HepG2 (cell line): ENCODE data around the gene RAD51. TPM values are rescaled to one million over a fixed set of nuclear protein-coding genes. Genes with fewer than 3 reads are reported as not detected.

Experiments
- ATAC-seq: fragments of 200-7000 bp; cut with Tn5 transposase; 3 replicates; pipeline ENCODE4 v1.9.1; 2020; ENCODE audit warnings: mild to moderate bottlenecking, moderate library complexity
- BruUV-seq: library from RNA; stranded (reverse); fragments of 400-500 nt; replicated peaks from 2 replicates; lab custom pipeline; 2021; lab: Mats Ljungman, UMichigan
- CTCF ChIA-PET: fragments of 300-600 bp; formaldehyde crosslinking; extraction: SDS; loops from one replicate; lab custom pipeline; 2021; ENCODE audit warnings: low total read pairs, inconsistent platforms, low intra/inter-chr PET ratio; lab: Yijun Ruan, JAX
- POLR2A ChIA-PET: fragments of 350-600 bp; sonication (Branson Sonifier 250); formaldehyde crosslinking; loops from one replicate; lab custom pipeline; 2020; ENCODE audit warnings: antibody characterized with exemption, inconsistent platforms; lab: Yijun Ruan, JAX
- DNase-seq: peaks from one replicate; pipeline ENCODE4 v3.0.0-alpha.2; 2015; ENCODE audit warnings: low spot score
- FAIRE-seq: peaks from 3 replicates; lab custom pipeline; 2011; peaks lifted over from hg19 to GRCh38; lab: Jason Lieb, UNC
- H2AFZ ChIP-seq: one replicate; pipeline ENCODE4 v1.6.1; 2011; ENCODE audit warnings: low read length, inconsistent platforms
- H3K27ac ChIP-seq: fragments of 300-600 bp; 3 replicates; pipeline ENCODE4 v1.8.0; 2011; ENCODE audit warnings: mixed run types, mild to moderate bottlenecking, mixed read lengths, low read length, inconsistent platforms; ENCODE audit not compliant: insufficient read depth; ENCODE audit errors: extremely low read length
- H3K27me3 ChIP-seq, 2 experiments: fragments of 200-600 bp in 1 of 2; 2 replicates in 1 of 2; 3 replicates in 1 of 2; pipeline versions ENCODE4 v1.6.0 to v1.8.0; 2011; ENCODE audit warnings: low read length in 2 of 2, mild to moderate bottlenecking in 2 of 2, moderate library complexity in 2 of 2, inconsistent platforms in 1 of 2; ENCODE audit not compliant: insufficient read depth in 2 of 2, control insufficient read depth in 1 of 2
- H3K36me3 ChIP-seq, 2 experiments: fragments of 200-600 bp in 1 of 2; replicated peaks in 1 of 2; 2 replicates in 1 of 2; 3 replicates in 1 of 2; pipeline versions ENCODE4 v1.5.1 to v1.8.0; 2011; ENCODE audit warnings: low read length in 2 of 2, inconsistent platforms in 1 of 2; ENCODE audit not compliant: insufficient read depth in 2 of 2, control insufficient read depth in 1 of 2
- H3K4me1 ChIP-seq: 2 replicates; pipeline ENCODE4 v1.5.1; 2012; ENCODE audit warnings: low read length, inconsistent platforms; ENCODE audit not compliant: insufficient read depth
- H3K4me2 ChIP-seq: 2 replicates; pipeline ENCODE4 v1.6.0; 2011; ENCODE audit warnings: low read depth, low read length, inconsistent platforms
- H3K4me3 ChIP-seq, 3 experiments: fragments of 200-600 bp in 1 of 3; sonication (generic), shearing (Covaris generic) in 1 of 3; replicated peaks in 1 of 3; 2 replicates each; pipeline ENCODE4 v1.5.1; 2011 to 2016; ENCODE audit warnings: low read length in 3 of 3, inconsistent platforms in 2 of 3, low read depth in 2 of 3, mild to moderate bottlenecking in 2 of 3, control low read depth in 1 of 3, mixed read lengths in 1 of 3; ENCODE audit not compliant: insufficient read depth in 1 of 3
- H3K79me2 ChIP-seq: one replicate; pipeline ENCODE4 v1.6.1; 2011; ENCODE audit warnings: low read length, inconsistent platforms; ENCODE audit not compliant: insufficient read depth
- H3K9ac ChIP-seq: 2 replicates; pipeline ENCODE4 v1.6.0; 2011; ENCODE audit warnings: mild to moderate bottlenecking, low read depth, low read length, inconsistent platforms; ENCODE audit not compliant: insufficient read depth
- H3K9me3 ChIP-seq: 2 replicates; pipeline ENCODE4 v1.5.1; 2012; ENCODE audit warnings: mild to moderate bottlenecking, low read length
- H4K20me1 ChIP-seq: 2 replicates; pipeline ENCODE4 v1.6.0; 2011; ENCODE audit warnings: inconsistent platforms, mild to moderate bottlenecking, low read length, moderate library complexity; ENCODE audit not compliant: insufficient read depth
- ARID4A ChIP-seq: sonication (generic); formaldehyde crosslinking; IDR thresholded peaks from 2 replicates; pipeline ENCODE4 v1.5.0; 2020; ENCODE audit warnings: mild to moderate bottlenecking, missing genetic modification reagents, borderline replicate concordance
- CEBPG ChIP-seq: IDR thresholded peaks from 2 replicates; pipeline ENCODE4 v1.6.1; 2016
- CENPX ChIP-seq: sonication (generic); formaldehyde crosslinking; IDR thresholded peaks from 2 replicates; pipeline ENCODE4 v1.9.0; 2021; ENCODE audit warnings: mild to moderate bottlenecking, missing genetic modification reagents, moderate library complexity
- HNRNPH1 ChIP-seq: fragments of 200-400 bp; formaldehyde crosslinking; optimal IDR thresholded peaks from 2 replicates; pipeline ENCODE3; 2017; ENCODE audit warnings: mild to moderate bottlenecking, low read depth, low read length
- MEF2D ChIP-seq: sonication (generic); formaldehyde crosslinking; IDR thresholded peaks from 2 replicates; pipeline ENCODE4 v1.5.1; 2020; ENCODE audit warnings: mild to moderate bottlenecking, missing genetic modification reagents
- MNT ChIP-seq: fragments of 450-650 bp; IDR thresholded peaks from 2 replicates; pipeline ENCODE4 v1.6.1; 2016
- NFKB2 ChIP-seq: sonication (generic); formaldehyde crosslinking; IDR thresholded peaks from 2 replicates; pipeline ENCODE4 v1.4.0; 2020; ENCODE audit warnings: missing genetic modification reagents, borderline replicate concordance
- NR3C1 ChIP-seq: sonication (generic); formaldehyde crosslinking; IDR thresholded peaks from 2 replicates; pipeline ENCODE4 v1.4.0; 2020; ENCODE audit warnings: missing genetic modification reagents
- RFX3 ChIP-seq: IDR thresholded peaks from 2 replicates; pipeline ENCODE4 v1.6.1; 2016; ENCODE audit warnings: missing biosample characterization, missing genetic modification reagents
- SALL2 ChIP-seq: sonication (generic); formaldehyde crosslinking; IDR thresholded peaks from 2 replicates; pipeline ENCODE4 v1.8.1; 2023; ENCODE audit warnings: mild to moderate bottlenecking, missing genetic modification reagents, inconsistent platforms
- TARDBP ChIP-seq: sonication (generic); formaldehyde crosslinking; IDR thresholded peaks from 2 replicates; pipeline ENCODE4 v1.8.0; 2022; ENCODE audit warnings: mild to moderate bottlenecking, missing genetic modification reagents
- ZBTB1 ChIP-seq: sonication (generic); formaldehyde crosslinking; IDR thresholded peaks from 2 replicates; pipeline ENCODE4 v1.4.0; 2020; ENCODE audit warnings: missing genetic modification reagents, borderline replicate concordance
- ZMYM2 ChIP-seq: sonication (generic); formaldehyde crosslinking; IDR thresholded peaks from 2 replicates; pipeline ENCODE4 v1.8.0; 2022; ENCODE audit warnings: mild to moderate bottlenecking, missing genetic modification reagents
- ZNF124 ChIP-seq: sonication (generic); formaldehyde crosslinking; IDR thresholded peaks from 2 replicates; pipeline ENCODE4 v1.4.0; 2020; ENCODE audit warnings: missing genetic modification reagents
- WGBS: methylation state at CpG from one replicate; pipeline ENCODE4 v1.1.6; 2017; ENCODE audit warnings: low lambda C conversion rate; 5-methylcytosine and 5-hydroxymethylcytosine counted together
- in situ Hi-C: cut with HindIII; loops from 2 replicates; pipeline ENCODE4 v1.10.0; 2017; ENCODE audit warnings: low pct_unique_long_range_greater_than_20kb; ENCODE audit not compliant: extremely low pct_ligation_motif_present
- intact Hi-C: fragments of 100-400 bp; cut with micrococcal nuclease; formaldehyde crosslinking; loops from one replicate; pipeline ENCODE4 v1.10.0; 2022; ENCODE audit not compliant: unreplicated experiment
- polyA plus RNA-seq, 8 experiments: library from polyadenylated mRNA; depleted of rRNA in 3 of 8; stranded (reverse) in 7 of 8; unstranded in 1 of 8; fragments of >200 nt; fragmentation: Illumina TruSeq in 4 of 8; extraction: Trizol in 4 of 8; gene quantifications; 2 replicates each; pipeline versions ENCODE4 v1.2.1 to v1.2.3, GENCODE V29; 2011 to 2016; ENCODE audit warnings: low read depth in 4 of 8, missing spikeins in 1 of 8, mixed read lengths in 1 of 8; ENCODE audit not compliant: insufficient read depth in 1 of 8
- total RNA-seq, 5 experiments: library from RNA; depleted of rRNA; stranded (reverse); fragments of >200 nt; fragmentation: Illumina TruSeq; extraction: Trizol; gene quantifications; 2 replicates each; pipeline ENCODE4 v1.2.3, GENCODE V29; 2016; ENCODE audit warnings: low read depth in 1 of 5
- TF ChIP-seq, protein P1 (sequence below): sonication (generic); formaldehyde crosslinking; IDR thresholded peaks from 2 replicates; pipeline ENCODE4 v1.9.0; 2022; ENCODE audit warnings: missing genetic modification reagents, mild to moderate bottlenecking, borderline replicate concordance
- TF ChIP-seq, protein P2 (sequence below): sonication (generic); formaldehyde crosslinking; IDR thresholded peaks from 2 replicates; pipeline ENCODE4 v1.9.0; 2021; ENCODE audit warnings: missing genetic modification reagents, mild to moderate bottlenecking, borderline replicate concordance

RAD51 gene
- total and polyA plus RNA-seq, 2 of the 13 experiments (the other 11 are each of a cell fraction or from before 2014, with no cell fraction given): 8.5 to 12.8 TPM

DNA sequence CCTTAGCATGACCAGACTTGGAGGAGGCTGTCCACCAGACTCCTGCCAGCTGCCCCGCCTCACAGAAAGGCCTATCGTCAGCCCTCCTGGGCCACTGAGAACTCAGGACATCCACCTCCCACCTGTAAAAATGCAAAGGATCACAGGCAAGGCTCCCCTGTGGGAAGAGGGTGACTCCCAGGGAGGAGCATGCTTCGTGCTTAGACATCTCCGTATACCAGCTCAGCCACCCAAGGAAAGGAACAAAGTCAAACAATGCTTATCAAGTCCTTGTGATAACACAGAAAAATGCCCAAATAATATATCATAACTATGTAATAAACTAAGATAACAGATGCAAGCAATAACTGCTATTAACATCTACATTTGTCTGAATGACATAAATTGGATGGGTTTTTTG lies 55.9 kb downstream of the RAD51 start (continued):
- TF ChIP-seq HNRNPH1: no peak
- TF ChIP-seq, protein P1, sequence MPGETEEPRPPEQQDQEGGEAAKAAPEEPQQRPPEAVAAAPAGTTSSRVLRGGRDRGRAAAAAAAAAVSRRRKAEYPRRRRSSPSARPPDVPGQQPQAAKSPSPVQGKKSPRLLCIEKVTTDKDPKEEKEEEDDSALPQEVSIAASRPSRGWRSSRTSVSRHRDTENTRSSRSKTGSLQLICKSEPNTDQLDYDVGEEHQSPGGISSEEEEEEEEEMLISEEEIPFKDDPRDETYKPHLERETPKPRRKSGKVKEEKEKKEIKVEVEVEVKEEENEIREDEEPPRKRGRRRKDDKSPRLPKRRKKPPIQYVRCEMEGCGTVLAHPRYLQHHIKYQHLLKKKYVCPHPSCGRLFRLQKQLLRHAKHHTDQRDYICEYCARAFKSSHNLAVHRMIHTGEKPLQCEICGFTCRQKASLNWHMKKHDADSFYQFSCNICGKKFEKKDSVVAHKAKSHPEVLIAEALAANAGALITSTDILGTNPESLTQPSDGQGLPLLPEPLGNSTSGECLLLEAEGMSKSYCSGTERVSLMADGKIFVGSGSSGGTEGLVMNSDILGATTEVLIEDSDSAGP (CRISPR knock-in tag): no peak
- TF ChIP-seq TARDBP (CRISPR knock-in tag): no peak
- no peak for TF ChIP-seq NR3C1 (CRISPR knock-in tag)
- no peak for TF ChIP-seq MEF2D (CRISPR knock-in tag)
- TF ChIP-seq MNT: no peak

- ChIA-PET POLR2A (interaction anchor here (0.6 to 1.2 kb wide), 2 partner anchors 11 to 12 kb away, joined by 3 read pairs; partner anchors contain the start of gene GCHFR), CTCF (no interaction called here)
- in situ Hi-C loops (no loop called here), intact Hi-C loops (loop anchor here (10.0 kb wide), 1 partner anchor 157 kb away; the partner anchor contains the start of gene KNL1)
- TF ChIP-seq RFX3 (CRISPR knock-in tag): no peak
- no peak for TF ChIP-seq NFKB2
- TF ChIP-seq ZBTB1: no peak
- TF ChIP-seq ZNF124 (CRISPR knock-in tag): no peak
- no peak for TF ChIP-seq CENPX (CRISPR knock-in tag)
- TF ChIP-seq, protein P2, sequence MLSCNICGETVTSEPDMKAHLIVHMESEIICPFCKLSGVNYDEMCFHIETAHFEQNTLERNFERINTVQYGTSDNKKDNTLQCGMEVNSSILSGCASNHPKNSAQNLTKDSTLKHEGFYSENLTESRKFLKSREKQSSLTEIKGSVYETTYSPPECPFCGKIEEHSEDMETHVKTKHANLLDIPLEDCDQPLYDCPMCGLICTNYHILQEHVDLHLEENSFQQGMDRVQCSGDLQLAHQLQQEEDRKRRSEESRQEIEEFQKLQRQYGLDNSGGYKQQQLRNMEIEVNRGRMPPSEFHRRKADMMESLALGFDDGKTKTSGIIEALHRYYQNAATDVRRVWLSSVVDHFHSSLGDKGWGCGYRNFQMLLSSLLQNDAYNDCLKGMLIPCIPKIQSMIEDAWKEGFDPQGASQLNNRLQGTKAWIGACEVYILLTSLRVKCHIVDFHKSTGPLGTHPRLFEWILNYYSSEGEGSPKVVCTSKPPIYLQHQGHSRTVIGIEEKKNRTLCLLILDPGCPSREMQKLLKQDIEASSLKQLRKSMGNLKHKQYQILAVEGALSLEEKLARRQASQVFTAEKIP (CRISPR knock-in tag): no peak
- TF ChIP-seq SALL2 (CRISPR knock-in tag): no peak
- no peak for TF ChIP-seq CEBPG (CRISPR knock-in tag)
- TF ChIP-seq ZMYM2 (CRISPR knock-in tag): no peak
- TF ChIP-seq ARID4A (CRISPR knock-in tag): no peak
- Histone ChIP-seq H3K27ac (no peak overlapping the region), H3K9ac (no peak overlapping the region), H3K36me3 (peaks cover 10 to 40% of the 10 kb centered on the region in 2 experiments), H3K27me3 (no peaks in the 10 kb centered on the region), H2AFZ (no peak overlapping the region), H4K20me1 (no peaks in the 10 kb centered on the region), H3K79me2 (peaks cover 30% of the 10 kb centered on the region), H3K4me3 (no peak overlapping the region), H3K9me3 (no peaks in the 10 kb centered on the region), H3K4me2 (no peak overlapping the region), H3K4me1 (peaks cover 35% of the 10 kb centered on the region)
- ATAC-seq (no peak), FAIRE-seq (no peak), DNase-seq (no peak)
- 99% methylated on average over 10 of the region's 12 CpGs for WGBS
- BruUV-seq: no TSS peak
These were observed 56.8 kb downstream of the RAD51 start for GRCh38 chr15:40751745-40752144.
